A673 (cell line): Measurements from ENCODE around the gene FLRT2. TPM values are rescaled to one million over a fixed set of nuclear protein-coding genes. Genes with fewer than 3 reads are reported as not detected.
A peak's percentile ranks its signal among the peaks of the same experiment; 100 is the strongest.

Source experiments
- BruUV-seq: library from RNA; stranded (reverse); fragments of 400-500 nt; replicated peaks from 2 replicates; lab custom pipeline; 2021; lab: Mats Ljungman, UMichigan
- CTCF ChIA-PET: fragments of 300-600 bp; sonication (Branson Sonifier 250); formaldehyde crosslinking; loops from one replicate; lab custom pipeline; 2022; ENCODE audit warnings: antibody characterized with exemption; lab: Charles Lee
- POLR2A ChIA-PET: fragments of 300-600 bp; sonication (Branson Sonifier 250); formaldehyde crosslinking; loops from one replicate; lab custom pipeline; 2022; ENCODE audit warnings: antibody characterized with exemption; ENCODE audit not compliant: low non-redundant PET; lab: Charles Lee
- DNase-seq: peaks from one replicate; pipeline ENCODE4 v3.0.0-alpha.2; 2015; ENCODE audit warnings: low spot score
- H3K27ac ChIP-seq: fragments of 200-600 bp; sonication (generic); 2 replicates; pipeline ENCODE4 v1.5.1; 2016; ENCODE audit warnings: mixed run types, low read depth, mild to moderate bottlenecking, mixed read lengths, antibody characterized with exemption, low read length; ENCODE audit not compliant: poor library complexity, severe bottlenecking
- H3K27me3 ChIP-seq: fragments of 200-600 bp; sonication (generic); replicated peaks from 2 replicates; pipeline ENCODE4 v1.6.1; 2017; ENCODE audit warnings: mixed run types, low read depth, mild to moderate bottlenecking, mixed read lengths, antibody characterized with exemption, low read length; ENCODE audit not compliant: insufficient read depth, poor library complexity
- H3K36me3 ChIP-seq: fragments of 200-600 bp; sonication (generic); 2 replicates; pipeline ENCODE4 v1.6.1; 2016; ENCODE audit warnings: mixed run types, mild to moderate bottlenecking, mixed read lengths, antibody characterized with exemption, low read length; ENCODE audit not compliant: insufficient read depth, poor library complexity, severe bottlenecking
- H3K4me1 ChIP-seq: fragments of 200-600 bp; sonication (generic); 2 replicates; pipeline ENCODE4 v1.6.1; 2017; ENCODE audit warnings: mixed run types, mild to moderate bottlenecking, mixed read lengths, antibody characterized with exemption, low read length; ENCODE audit not compliant: insufficient read depth, poor library complexity, severe bottlenecking
- H3K4me3 ChIP-seq: fragments of 200-600 bp; sonication (generic); 2 replicates; pipeline ENCODE4 v1.5.1; 2016; ENCODE audit warnings: low read depth, mixed run types, mild to moderate bottlenecking, mixed read lengths, low read length; ENCODE audit not compliant: poor library complexity, severe bottlenecking
- H3K9me3 ChIP-seq: fragments of 200-600 bp; sonication (generic); 2 replicates; pipeline ENCODE4 v1.6.1; 2016; ENCODE audit warnings: mixed run types, low read depth, mild to moderate bottlenecking, mixed read lengths, antibody characterized with exemption, low read length; ENCODE audit not compliant: poor library complexity, severe bottlenecking
- EZH2 ChIP-seq: fragments of 200-600 bp; sonication (generic); IDR thresholded peaks from 2 replicates; pipeline ENCODE4 v1.6.1; 2017; ENCODE audit warnings: borderline replicate concordance, low read depth, mild to moderate bottlenecking, mixed read lengths, antibody characterized with exemption, low read length; ENCODE audit not compliant: poor library complexity, severe bottlenecking
- intact Hi-C: fragments of 100-400 bp; cut with micrococcal nuclease; formaldehyde crosslinking; loops from one replicate; pipeline ENCODE4 v1.10.0; 2022; ENCODE audit not compliant: unreplicated experiment
- total RNA-seq: library from RNA; stranded (reverse); gene quantifications from 2 replicates; pipeline ENCODE4 v1.2.3, GENCODE V29; 2021
- TF ChIP-seq, protein P1 (sequence below): fragments of 300-800, 200-600 bp; sonication (generic); conservative IDR thresholded peaks from 2 replicates; pipeline ENCODE4 v1.5.1; 2017; ENCODE audit warnings: low read depth, mild to moderate bottlenecking, antibody characterized with exemption, low read length, moderate library complexity, mixed read lengths

Gene FLRT2
- total RNA-seq, 1 experiment from 2014 or later = 128 TPM

GRCh38 chr14:85616386-85616885, 86.5 kb downstream of the FLRT2 start:
- no TSS peak for BruUV-seq
- CTCF ChIA-PET = no interaction called here
- TF ChIP-seq, protein P1, sequence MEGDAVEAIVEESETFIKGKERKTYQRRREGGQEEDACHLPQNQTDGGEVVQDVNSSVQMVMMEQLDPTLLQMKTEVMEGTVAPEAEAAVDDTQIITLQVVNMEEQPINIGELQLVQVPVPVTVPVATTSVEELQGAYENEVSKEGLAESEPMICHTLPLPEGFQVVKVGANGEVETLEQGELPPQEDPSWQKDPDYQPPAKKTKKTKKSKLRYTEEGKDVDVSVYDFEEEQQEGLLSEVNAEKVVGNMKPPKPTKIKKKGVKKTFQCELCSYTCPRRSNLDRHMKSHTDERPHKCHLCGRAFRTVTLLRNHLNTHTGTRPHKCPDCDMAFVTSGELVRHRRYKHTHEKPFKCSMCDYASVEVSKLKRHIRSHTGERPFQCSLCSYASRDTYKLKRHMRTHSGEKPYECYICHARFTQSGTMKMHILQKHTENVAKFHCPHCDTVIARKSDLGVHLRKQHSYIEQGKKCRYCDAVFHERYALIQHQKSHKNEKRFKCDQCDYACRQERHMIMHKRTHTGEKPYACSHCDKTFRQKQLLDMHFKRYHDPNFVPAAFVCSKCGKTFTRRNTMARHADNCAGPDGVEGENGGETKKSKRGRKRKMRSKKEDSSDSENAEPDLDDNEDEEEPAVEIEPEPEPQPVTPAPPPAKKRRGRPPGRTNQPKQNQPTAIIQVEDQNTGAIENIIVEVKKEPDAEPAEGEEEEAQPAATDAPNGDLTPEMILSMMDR = no peak
- TF ChIP-seq EZH2 = no peak

DNA sequence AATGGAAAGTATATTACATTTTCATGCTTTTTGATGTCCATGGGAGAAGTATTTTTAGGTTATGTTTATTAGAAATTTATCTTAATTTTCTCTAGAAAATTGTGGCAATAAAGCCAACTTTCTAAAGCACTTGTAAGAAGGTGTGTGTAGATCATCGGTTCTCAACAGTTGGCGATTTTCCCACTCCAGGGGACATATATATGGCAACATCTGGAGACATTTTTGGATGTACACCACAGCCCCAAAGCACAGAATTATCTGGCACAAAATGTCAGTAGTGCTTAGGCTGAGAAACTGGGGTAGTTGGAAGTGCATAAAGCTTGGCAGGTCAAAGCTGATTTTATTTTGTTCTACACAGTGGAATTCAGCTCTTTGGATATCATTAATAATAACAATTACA, 86.9 kb downstream of the FLRT2 start:
- H3K27ac ChIP-seq = no peak overlapping the region
- ChIA-PET CTCF (no interaction called here), POLR2A (interaction anchor here (0.7 to 0.8 kb wide), 2 partner anchors 205 to 1748 kb away, joined by 9 to 21 read pairs; no protein-coding TSS in a partner anchor)
- no peaks in the 10 kb centered on the region for H3K27me3 ChIP-seq
- DNase-seq = no peak
- BruUV-seq = no TSS peak
- peaks cover 31% of the 10 kb centered on the region for H3K4me1 ChIP-seq
- intact Hi-C loops = no loop called here
- TF ChIP-seq EZH2 = no peak
- TF ChIP-seq, protein P1 = no peak
- no peaks in the 10 kb centered on the region for H3K9me3 ChIP-seq
- peaks cover 22% of the 10 kb centered on the region for H3K36me3 ChIP-seq
- H3K4me3 ChIP-seq = no peak overlapping the region

More at GRCh38 chr14:85616386-85616885, 86.5 kb downstream of the FLRT2 start:
- intact Hi-C loops = no loop called here
- Histone ChIP-seq H3K27ac (no peak overlapping the region), H3K27me3 (no peaks in the 10 kb centered on the region), H3K9me3 (no peaks in the 10 kb centered on the region), H3K36me3 (peaks cover 17% of the 10 kb centered on the region), H3K4me1 (peaks cover 34% of the 10 kb centered on the region), H3K4me3 (no peak overlapping the region)
- DNase-seq = no peak
- POLR2A ChIA-PET = no interaction called here

- intact Hi-C loops = no loop called here
- Histone ChIP-seq H3K27ac (no peak overlapping the region), H3K9me3 (no peaks in the 10 kb centered on the region), H3K4me3 (no peak overlapping the region), H3K27me3 (no peaks in the 10 kb centered on the region), H3K4me1 (peaks cover 31% of the 10 kb centered on the region), H3K36me3 (peaks cover 31% of the 10 kb centered on the region)
- TF ChIP-seq EZH2 = no peak
- ChIA-PET POLR2A (interaction anchor here (0.8 kb wide), 1 partner anchor 1749 kb away, joined by 21 read pairs; no protein-coding TSS in a partner anchor), CTCF (no interaction called here)
- BruUV-seq = no TSS peak
- peak; percentile 73 for DNase-seq
Observed at GRCh38 chr14:85617791-85618190, 87.8 kb downstream of the FLRT2 start.

DNA sequence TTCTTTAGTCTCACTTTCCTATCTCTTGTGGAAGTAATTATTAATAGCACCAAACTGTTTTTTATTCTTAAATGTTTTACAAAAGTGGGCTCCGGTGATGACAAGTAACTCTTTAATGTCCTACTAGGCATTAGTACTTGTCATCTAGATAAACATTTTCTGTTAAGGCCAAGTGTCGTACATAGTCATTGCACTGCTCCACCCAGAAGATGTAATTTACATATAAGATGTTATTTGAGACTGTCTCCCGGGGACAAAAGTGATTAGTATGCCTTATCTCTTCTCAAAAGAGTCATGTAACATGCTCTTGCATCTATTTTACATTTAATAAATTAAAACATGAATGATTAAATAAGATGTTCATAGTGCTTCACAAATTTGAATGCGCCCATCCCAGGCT, 88.4 kb downstream of the FLRT2 start:
- no peak overlapping the region for H3K27ac ChIP-seq
- H3K4me1 ChIP-seq = peaks cover 31% of the 10 kb centered on the region
- H3K36me3 ChIP-seq = peaks cover 37% of the 10 kb centered on the region
- no peak for DNase-seq
- BruUV-seq = no TSS peak
- no peak overlapping the region for H3K4me3 ChIP-seq
- ChIA-PET POLR2A (interaction anchor here (0.6 kb wide), 1 partner anchor 91 kb away, joined by 3 read pairs; no protein-coding TSS in a partner anchor), CTCF (no interaction called here)
- TF ChIP-seq EZH2 = no peak
- TF ChIP-seq, protein P1 = no peak
- H3K27me3 ChIP-seq = no peaks in the 10 kb centered on the region
- intact Hi-C loops = no loop called here
- H3K9me3 ChIP-seq = no peaks in the 10 kb centered on the region
